Neutrophil (primary cell): ENCODE results near the gene SLC6A8.
"Not testable (repeated sequence)": the region's sequence is repeated elsewhere in the genome, so short reads cannot be mapped to it uniquely, and the experiment has no call there.

Source experiments
- H3K27ac ChIP-seq: fragments of 200-600 bp; sonication (generic); 2 replicates; pipeline ENCODE4 v1.5.1; 2016; ENCODE audit warnings: mild to moderate bottlenecking, moderate library complexity
- H3K27me3 ChIP-seq: fragments of 200-600 bp; sonication (generic); 2 replicates; pipeline ENCODE4 v1.6.0; 2016; ENCODE audit warnings: mild to moderate bottlenecking
- H3K36me3 ChIP-seq: fragments of 200-600 bp; sonication (generic); 2 replicates; pipeline ENCODE4 v1.5.1; 2017
- H3K4me1 ChIP-seq, 2 experiments: fragments of 200-600 bp in 1 of 2; sonication (generic) in 1 of 2; 1 replicate in 1 of 2; 2 replicates in 1 of 2; pipeline versions ENCODE4 v1.5.1 to v1.6.1; 2013 to 2016; ENCODE audit warnings: low read depth in 1 of 2, low read length in 1 of 2, mild to moderate bottlenecking in 1 of 2, moderate library complexity in 1 of 2; ENCODE audit not compliant: control insufficient read depth in 1 of 2, insufficient read depth in 1 of 2
- H3K4me3 ChIP-seq, 2 experiments: fragments of 200-600 bp in 1 of 2; sonication (generic) in 1 of 2; 1 replicate in 1 of 2; 2 replicates in 1 of 2; pipeline ENCODE4 v1.5.1; 2013 to 2016; ENCODE audit warnings: low read depth in 1 of 2, low read length in 1 of 2, mild to moderate bottlenecking in 1 of 2, moderate library complexity in 1 of 2
- H3K9me3 ChIP-seq: fragments of 200-600 bp; sonication (generic); 2 replicates; pipeline ENCODE4 v1.5.1; 2016
- CTCF ChIP-seq: fragments of 200-600 bp; sonication (generic); IDR thresholded peaks from 2 replicates; pipeline ENCODE4 v1.5.1; 2016; ENCODE audit warnings: antibody characterized with exemption

Gene SLC6A8

GRCh38 chrX:153744210-153745066, 56.7 kb downstream of the SLC6A8 start:
- no peaks in the 10 kb centered on the region for H3K4me1 ChIP-seq
- no peaks in the 10 kb centered on the region for H3K9me3 ChIP-seq
- peaks cover 44% of the 10 kb centered on the region for H3K36me3 ChIP-seq
- TF ChIP-seq CTCF, result no peak
- no peak overlapping the region for H3K27ac ChIP-seq
- H3K27me3 ChIP-seq, result peaks cover 24% of the 10 kb centered on the region
- H3K4me3 ChIP-seq, result no peak overlapping the region

DNA sequence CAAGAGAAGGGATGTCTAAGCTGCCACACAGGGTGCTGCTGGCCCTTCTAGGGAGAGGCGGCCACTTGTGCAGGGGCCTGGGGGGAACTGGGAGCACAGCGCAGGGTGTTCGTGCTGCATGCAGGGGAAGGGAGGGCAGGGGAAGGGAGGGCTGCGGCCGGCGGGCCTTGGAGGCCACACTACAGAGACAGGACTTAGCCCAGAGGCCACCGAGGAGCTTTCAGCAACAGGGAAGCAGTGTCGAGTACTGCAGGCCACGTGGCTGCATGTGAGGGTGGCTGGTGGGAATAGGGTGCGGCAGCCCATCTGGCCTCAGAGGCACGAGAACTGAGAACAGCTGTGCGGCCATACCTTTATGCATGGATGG, 57.3 kb downstream of the SLC6A8 start:
- peaks cover 38% of the 10 kb centered on the region for H3K36me3 ChIP-seq
- H3K9me3 ChIP-seq, H3K27ac ChIP-seq, H3K4me1 ChIP-seq, H3K4me3 ChIP-seq: not testable (repeated sequence)
- peaks cover 24% of the 10 kb centered on the region for H3K27me3 ChIP-seq
